Skin of body (tissue), 2 donors: ENCODE data around the gene AKR1C2. TPM values are rescaled to one million over a fixed set of nuclear protein-coding genes. Genes with fewer than 3 reads are reported as not detected.
"Not testable (repeated sequence)": the region's sequence is repeated elsewhere in the genome, so short reads cannot be mapped to it uniquely, and the experiment has no call there.

ENCODE experiments used
- DNase-seq: peaks from one replicate; lab custom pipeline; 2025; lab: John Stamatoyannopoulos, UW
- total RNA-seq: library from RNA; depleted of rRNA; stranded (reverse); fragments of >200 nt; gene quantifications from one replicate; pipeline ENCODE4 v1.2.3, GENCODE V29; 2014

AKR1C2 gene
- total RNA-seq, 1 donor from 2014 or later, result 4.5 TPM

DNA sequence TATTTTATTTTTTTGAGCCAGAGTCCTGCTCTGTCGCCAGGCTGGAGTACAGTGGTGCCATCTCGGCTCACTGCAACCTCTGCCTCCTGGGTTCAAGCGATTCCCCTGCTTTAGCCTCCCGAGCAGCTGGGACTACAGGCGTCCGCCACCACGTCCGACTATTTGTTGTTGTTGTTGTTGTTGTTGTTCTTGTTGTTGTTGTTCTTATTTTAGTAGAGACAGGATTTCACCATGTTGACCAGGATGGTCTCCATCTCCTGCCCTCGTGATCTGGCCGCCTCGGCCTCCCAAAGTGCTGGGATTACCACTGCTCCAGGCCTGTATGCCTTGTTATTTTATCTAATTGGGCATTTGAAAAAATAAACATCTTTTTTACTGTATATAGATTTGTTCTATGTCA, 42.1 kb downstream of the AKR1C2 start:
- not testable (repeated sequence) for DNase-seq

DNA sequence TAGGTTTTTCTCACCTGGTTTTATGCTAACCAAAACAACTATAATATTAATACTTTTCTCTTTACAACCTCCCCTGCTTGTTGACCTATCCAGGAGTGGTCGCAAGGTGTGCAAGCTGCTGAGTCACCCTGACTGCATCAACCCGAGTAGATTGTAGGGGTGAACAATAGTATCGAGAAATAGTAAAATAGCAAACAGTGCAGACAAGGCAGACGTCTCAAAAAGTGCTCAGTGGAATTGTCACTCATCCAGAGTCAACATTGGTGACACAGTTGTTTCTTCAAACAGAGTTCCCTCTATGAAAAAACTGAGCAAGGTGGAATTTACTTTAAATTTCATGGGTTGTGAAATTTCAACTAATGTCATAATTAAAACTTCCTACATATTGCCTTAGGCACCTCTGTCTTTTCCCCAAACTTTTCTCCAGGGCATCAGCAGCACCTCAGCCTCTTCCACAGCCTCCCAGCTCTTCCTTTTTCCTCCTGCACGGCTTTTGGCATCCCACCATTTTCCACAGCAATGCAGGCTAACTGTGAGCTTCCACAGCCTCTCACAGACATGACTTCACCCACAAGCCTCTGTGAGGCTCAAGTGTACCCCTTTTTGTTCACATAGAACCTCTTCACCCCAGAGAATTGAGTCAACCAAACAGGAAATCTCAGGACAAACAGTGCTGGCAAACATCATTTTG, 46.6 kb downstream of the AKR1C2 start:
- DNase-seq, result not testable (repeated sequence)

GRCh38 chr10:4956088-4956487, 47.6 kb downstream of the AKR1C2 start:
- DNase-seq, result not testable (repeated sequence)

DNA sequence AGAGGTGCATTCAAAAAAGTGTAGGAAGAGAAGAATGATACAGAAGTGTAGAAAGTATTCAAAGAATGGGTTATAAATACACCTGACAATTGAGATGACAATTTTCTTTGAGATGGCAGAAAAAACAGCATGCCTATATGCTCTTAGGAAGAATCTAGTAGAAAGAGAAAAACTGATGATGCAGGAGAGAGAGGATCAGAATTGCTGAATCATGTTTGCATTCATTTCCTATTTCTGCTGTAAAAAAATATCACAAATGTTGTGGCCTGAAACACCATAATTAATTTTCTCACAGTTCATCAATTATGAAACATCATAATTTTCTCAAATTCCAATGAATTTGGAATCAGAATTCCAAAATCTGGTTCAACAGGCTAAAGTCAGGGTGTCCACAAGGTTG, 50.3 kb downstream of the AKR1C2 start:
- no peak for DNase-seq

- not testable (repeated sequence) for DNase-seq
These were observed 52.0 kb downstream of the AKR1C2 start for GRCh38 chr10:4951512-4952162.

GRCh38 chr10:4947635-4948596, 55.7 kb downstream of the AKR1C2 start:
- DNase-seq, result no peak

DNA sequence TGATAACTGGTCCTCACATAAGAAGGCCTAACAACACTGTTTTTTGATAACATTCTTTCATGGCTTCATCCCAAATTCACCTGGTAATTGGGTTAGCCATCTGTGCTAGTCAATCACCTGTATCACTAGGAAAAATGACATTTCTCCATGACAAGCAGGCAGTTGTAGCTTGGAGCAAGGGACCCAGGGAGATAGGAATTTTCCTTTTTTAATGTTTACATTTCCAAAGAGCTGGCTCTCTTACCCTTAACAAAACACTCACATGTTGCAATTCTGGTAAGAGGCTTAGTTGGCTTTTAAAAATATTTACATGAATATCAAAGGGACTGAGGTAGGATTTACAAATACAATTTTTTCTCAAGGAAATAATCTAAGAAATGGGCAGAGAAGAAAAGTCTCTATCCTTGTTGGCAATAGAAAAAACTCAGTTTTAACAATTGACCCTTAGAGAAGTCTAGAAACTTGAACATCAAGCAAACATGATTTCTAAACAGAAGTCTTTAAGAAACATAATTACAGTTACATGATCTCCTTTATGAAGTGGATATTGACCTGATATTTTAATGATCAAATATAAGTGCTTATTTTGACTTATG, 56.5 kb downstream of the AKR1C2 start:
- DNase-seq, result no peak

GRCh38 chr10:4945766-4946717, 57.6 kb downstream of the AKR1C2 start:
- DNase-seq, result no peak

DNA sequence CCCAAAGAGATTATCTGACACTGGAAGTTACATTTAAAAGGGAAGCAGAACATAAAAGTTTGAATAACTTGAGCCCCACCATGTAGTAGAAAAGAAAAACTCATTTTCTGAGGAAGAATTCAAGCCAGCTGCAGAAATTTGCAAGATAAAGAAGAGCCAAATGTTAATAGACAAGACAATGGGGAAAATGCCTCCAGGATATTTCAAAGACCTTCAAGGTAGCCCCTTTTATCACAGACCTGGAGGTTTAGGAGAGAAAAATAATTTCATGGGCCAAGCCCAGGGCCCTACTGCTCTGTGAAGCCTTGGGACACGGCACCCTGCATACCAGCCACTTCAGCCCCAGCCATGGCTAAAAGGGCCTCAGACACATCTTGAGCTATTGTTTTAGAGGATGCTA, 58.8 kb downstream of the AKR1C2 start:
- no peak for DNase-seq

GRCh38 chr10:4943821-4944220, 59.8 kb downstream of the AKR1C2 start:
- no peak for DNase-seq

GRCh38 chr10:4943416-4943815, 60.2 kb downstream of the AKR1C2 start:
- DNase-seq, result not testable (repeated sequence)

GRCh38 chr10:4942931-4943330, 60.7 kb downstream of the AKR1C2 start:
- DNase-seq, result not testable (repeated sequence)

DNA sequence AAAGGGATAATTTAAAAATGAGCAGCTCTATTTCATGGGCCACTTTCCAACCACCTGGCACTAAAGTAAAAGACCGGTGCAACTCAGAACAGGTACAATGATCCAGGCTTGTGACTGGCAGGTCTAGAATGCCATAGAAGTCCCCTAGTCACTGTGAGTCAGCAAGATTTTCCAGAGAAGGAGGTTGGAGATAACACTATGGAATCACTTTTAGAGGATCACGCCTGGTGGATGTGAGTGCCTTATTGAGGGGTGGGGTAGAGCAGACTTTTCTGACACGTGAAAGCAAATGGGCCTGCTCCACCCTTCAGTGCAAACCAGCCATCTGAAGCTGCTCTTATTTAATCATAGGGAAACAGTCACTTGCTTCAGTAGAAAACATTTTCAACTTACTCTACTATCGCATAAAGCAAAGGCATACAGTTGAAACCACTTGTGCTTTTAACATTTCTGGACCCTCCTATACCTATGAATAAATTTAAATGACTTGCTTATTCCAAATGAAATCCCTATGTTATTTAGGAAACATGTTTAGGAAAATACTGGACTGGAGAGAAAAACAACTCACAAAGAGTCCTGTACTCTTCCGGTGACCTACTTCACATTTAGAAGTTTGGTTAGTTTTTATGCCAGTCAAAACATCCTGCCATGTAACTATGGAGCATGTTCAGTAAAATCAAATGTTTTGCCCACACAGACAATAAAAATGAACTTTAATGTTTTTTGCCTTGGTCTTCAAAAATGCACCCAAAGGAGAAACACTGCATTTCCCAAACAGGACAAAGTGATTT, 61.9 kb downstream of the AKR1C2 start:
- DNase-seq, result no peak

- not testable (repeated sequence) for DNase-seq
These were observed 62.7 kb downstream of the AKR1C2 start for GRCh38 chr10:4940909-4941308.

- not testable (repeated sequence) for DNase-seq
These were observed 63.6 kb downstream of the AKR1C2 start for GRCh38 chr10:4940073-4940428.

DNA sequence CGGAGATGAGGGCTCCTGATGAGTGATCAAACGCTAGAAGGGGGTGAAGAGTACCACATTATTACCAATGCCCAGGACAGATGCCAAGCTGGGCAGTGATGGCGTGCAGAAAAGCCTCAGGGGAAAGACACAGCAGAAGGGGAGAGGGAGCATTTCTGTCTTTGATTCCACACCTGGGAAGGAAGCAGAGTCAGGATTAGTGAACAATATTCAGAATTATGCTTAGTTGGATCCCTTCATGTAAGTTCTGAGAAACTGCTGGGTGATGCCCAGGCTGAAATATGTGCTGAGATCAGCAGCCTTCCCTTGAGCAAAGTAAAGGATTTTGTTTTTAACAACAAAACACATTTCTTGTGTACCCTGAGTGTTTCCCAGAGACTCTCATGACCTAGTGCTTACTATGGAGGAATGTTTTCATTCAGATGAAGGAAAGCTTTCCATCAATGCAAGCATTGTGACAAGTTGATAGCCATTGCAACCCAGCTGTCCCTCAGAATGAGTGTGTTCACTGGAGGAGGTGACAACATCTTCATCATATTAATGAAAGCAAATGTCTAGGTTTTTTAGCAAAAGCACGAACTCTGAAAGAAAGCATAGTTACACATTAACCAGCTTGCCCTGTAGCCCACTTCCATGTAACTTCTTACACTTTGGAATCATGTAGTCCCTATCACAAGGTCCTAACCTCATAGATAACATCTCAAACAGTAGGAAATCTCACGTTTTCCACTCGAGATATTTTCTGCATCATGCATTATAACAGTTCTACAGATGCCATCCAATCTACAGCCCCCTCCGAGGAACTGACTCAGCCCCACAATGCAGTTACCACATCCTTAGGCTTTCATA, 64.2 kb downstream of the AKR1C2 start:
- DNase-seq, result no peak
